AG10803 (cell line): ENCODE measurements around the gene PSD2.

Experiments used
- DNase-seq: peaks from one replicate; pipeline ENCODE4 v3.0.0; 2010; ENCODE audit warnings: low read depth
- H3K4me3 ChIP-seq: 2 replicates; pipeline ENCODE4 v1.5.1; 2011; ENCODE audit warnings: mild to moderate bottlenecking, low read length, control low read depth
- CTCF ChIP-seq: conservative IDR thresholded peaks from 2 replicates; pipeline ENCODE4 v1.5.1; 2011; ENCODE audit warnings: mild to moderate bottlenecking, low read length, control low read depth, inconsistent platforms

The PSD2 gene

DNA sequence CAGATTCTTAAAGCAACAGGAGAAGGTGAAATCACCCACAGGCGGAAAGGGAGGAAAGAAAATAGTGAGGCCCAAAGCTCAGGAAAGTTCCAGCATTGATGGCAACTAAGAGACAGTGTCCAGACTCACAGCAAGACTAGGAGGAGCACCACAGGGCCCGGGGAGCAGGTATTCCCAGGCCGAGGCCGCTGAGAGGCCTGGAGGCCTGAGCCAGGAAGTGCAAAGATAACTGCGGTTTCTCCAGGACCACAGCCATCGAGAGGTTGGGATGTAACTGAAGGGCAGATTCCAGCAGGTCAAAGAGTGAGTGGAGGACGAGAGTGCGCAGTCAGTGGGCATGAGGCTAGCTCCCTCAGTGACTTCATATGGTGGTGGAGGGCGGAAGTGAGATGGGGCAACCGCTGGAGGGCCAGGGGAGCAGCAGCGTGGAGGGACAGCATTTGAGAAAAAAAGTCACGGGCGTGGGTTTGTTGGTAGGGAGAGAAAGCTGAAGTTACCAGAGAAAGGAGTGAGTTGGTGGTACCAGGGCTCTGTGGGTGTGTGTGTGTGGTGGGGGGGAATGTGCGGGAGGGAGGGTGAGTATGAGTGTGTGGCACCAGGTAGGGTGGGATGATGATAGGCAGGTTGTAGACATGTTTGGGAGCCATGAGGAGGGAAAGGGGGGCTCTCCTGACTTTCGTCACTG lies 89.7 kb downstream of the PSD2 start:
- no peak for DNase-seq
- no peak overlapping the region for H3K4me3 ChIP-seq
- TF ChIP-seq CTCF = no peak

DNA sequence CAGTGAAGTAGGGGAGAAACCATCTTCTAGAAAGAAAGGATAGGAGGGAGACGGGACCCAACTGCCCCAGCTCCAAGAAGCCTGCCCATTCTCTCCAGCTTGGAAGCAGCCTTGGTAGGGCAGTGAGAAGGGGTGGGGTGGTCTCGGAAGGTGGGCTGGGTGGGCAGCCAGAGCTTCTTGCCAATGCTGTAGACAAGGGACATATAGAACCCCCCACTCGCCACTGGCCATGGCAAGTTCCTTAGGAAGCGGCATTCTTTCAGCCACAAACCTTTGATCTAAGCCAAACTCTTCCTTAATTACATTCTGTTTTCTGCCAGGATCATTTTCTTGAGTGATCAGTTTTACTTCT lies 90.2 kb downstream of the PSD2 start:
- DNase-seq = no peak
- no peak for TF ChIP-seq CTCF
- H3K4me3 ChIP-seq = no peak overlapping the region

DNA sequence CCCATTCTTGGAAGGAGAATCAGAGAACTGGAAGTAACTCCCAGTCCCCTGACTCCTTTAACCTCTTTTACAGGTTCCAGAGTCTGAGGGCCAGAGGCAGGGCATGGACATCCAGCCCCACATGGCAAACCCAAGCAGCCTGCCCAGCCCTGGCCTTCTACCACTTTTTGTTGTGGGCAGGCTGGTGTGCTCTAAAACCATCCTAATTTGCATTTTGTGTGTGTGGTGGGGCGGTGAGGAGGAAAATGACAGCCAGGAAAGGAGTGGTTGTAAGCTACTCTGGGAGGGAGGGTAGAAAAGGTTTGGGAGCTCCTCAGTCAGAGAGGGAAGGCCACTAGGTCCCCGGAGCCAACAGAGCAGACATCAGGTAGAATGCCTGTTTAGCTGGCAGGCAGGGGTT lies 90.6 kb downstream of the PSD2 start:
- no peak overlapping the region for H3K4me3 ChIP-seq
- no peak for DNase-seq
- TF ChIP-seq CTCF = no peak

- no peak for TF ChIP-seq CTCF
- DNase-seq = no peak
- H3K4me3 ChIP-seq = no peak overlapping the region
Measured at GRCh38 chr5:139888370-139888769, 92.8 kb downstream of the PSD2 start.

DNA sequence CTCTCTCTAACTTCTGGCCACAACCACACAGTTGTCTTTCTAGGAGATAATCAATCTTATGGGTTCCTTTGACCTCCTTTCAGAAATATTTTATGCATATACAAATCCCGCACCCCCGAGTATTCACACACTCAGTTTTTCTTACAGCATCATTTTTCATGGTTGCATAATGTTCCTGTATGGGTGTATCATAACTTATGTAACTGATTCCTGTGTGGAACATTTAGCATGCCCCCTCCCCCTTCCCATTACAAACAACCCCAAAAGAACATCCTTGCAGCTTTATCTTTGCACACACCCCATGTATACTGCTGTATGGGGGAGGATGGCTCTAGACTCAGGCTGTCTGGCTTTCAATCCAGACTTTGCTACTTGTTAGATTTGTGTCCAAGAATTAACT lies 93.8 kb downstream of the PSD2 start:
- no peak overlapping the region for H3K4me3 ChIP-seq
- no peak for DNase-seq
- TF ChIP-seq CTCF = no peak

DNA sequence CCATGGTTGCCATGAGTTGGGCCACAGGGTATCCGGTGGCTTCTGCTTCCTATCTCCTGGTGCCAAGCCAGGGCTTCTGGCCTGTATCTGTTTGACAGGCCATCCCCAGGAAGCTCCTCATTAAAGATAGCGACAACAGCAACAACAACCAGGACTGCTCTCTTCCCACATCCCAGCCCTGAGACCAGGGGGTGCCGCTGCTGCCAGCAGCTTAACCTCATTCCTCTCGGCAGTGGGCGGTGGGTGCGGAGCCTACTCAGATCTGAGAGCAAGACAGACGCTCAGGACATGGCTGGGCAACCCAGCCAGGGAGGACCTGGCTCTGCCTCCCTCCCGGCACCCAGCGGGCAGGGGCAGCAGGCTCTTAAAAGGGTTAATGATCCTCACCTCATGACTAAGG lies 98.3 kb downstream of the PSD2 start:
- no peak overlapping the region for H3K4me3 ChIP-seq
- no peak for TF ChIP-seq CTCF
- no peak for DNase-seq
